Activated CD4-positive, alpha-beta T cell treated with anti-CD3 and anti-CD28 coated beads, Interleukin-2, amount 50 U/mL, for 48 hours (primary cell): ENCODE measurements around the gene PAK5.

Experiments
- DNase-seq, 2 experiments: peaks; one replicate each; pipeline ENCODE4 v3.0.0-alpha.2; 2020

PAK5 gene

DNA sequence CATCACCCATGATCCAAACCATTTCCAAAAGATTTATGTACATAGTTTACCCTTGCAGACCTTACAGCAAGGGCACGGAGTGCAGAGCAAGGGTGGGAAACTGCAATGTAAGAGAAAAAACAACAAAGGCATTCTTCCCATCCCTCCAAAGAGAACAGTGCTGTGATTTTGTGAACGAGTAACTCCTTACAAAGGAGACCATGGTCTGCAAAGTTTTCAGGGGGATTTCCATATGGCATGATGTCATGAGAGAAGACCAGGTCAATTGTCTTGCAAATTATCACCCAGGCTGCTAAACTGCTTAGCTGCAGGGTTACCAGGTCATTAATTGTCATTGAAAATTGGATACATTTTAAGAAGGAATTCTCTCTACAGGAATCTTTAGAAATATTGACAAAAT, 266.2 kb downstream of the PAK5 start:
- DNase-seq = no peak

DNA sequence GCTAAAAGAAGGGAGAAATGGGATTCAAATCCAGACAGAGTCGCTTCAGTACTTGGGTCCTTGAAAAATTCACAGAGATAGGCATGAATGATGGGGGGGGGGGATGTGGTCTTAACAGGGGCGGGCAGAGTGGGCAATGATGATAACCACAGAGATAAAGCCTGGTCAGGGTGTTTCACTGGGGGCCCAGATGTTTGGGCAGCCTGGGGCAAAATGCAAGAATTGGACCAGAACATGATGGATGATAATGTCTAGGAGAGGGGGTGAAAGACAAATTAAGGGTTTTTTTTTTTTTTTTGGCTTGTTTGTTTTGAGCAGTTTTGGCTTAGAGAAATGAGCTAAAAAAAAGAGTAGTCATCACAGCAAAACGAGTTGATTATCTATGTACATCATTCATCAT, 267.1 kb downstream of the PAK5 start:
- no peak for DNase-seq

DNA sequence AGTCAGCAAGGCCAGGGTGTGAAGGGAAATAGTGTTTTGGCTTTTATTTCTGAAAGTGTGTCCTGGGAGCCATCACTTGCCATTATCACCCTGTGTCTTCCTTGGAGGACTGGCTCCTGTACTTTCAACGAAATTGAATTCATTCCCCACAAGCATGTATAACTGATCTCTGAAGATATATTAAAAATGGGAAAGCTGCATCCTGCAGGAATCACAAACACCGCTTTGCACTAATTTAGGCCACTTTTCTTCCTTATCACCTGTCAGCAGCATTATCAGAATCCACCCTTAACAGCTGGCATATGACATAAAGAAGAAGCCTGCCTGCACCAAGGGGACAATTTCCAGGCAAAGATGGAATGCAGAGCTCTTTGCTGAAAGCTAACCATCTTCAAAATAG, 268.3 kb downstream of the PAK5 start:
- no peak for DNase-seq

GRCh38 chr20:9566977-9567376, 271.9 kb downstream of the PAK5 start:
- DNase-seq = no peak

DNA sequence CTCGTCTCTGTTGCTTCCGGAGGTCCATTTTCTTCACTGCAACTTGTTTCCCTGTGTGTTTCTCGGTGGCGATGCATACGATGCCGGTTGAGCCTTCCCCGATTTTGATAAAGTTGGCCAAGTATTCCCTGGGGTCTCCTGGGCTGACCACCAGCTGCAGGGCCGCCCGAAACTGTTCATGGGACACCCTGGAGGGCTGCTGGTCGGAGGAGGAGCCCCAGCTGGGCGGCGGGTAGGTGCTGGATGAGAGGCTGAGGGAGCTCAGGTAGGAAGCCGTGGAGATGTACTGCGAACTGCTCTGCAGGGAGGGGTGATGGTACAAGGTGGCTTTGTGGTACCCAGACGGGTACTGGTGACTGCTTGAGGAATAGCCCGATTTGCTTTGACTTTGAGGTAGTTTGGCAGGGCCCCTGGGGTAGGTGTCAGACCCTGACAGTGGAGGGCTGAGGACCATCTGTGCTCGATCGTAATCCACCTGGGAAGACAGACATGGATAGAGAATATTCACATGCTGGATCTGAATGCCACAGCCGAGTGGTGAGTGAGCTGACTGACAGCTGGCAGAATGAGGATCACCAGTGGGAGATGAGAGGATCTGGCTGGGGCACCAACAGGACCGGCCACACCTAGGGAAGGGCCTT, 272.8 kb downstream of the PAK5 start:
- no peak for DNase-seq

- DNase-seq = no peak
These were observed 281.5 kb downstream of the PAK5 start for GRCh38 chr20:9557411-9557810.

- no peak for DNase-seq
These were observed 283.1 kb downstream of the PAK5 start for GRCh38 chr20:9555781-9556180.

DNA sequence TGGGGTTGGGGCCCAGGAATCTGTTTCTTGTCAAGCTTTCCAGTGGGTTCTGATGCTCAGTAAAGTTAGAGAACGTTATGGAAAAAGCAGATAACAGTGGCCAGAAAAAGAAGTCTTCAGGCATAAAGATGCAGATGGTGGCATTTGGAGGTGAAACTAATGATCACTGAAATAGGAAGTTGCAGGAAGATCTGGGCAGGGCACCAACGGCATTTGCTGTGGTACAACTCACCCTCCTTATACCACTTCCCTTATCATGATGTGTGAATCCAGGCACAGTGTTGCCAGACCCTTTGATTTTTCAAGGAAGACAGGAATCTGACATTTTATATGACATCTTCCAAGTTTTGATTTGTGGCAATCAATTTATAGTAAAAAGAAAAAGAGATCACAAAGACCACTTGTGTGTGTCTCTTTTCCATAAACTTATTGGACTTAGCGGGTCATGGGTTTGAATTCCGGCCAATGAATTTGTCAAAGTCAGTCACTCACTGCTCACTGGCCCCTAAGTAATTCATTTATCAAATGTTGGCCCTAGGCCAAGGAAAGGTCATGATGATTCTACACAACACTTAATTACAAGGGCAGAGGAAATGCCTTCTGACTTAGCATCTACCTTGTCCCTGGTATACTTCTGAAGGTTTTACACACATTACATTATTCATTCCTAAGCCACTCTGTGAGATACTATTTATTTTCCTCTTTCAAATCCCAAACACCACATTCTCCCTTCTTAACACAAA, 286.9 kb downstream of the PAK5 start:
- no peak for DNase-seq

GRCh38 chr20:9550871-9551270, 288.0 kb downstream of the PAK5 start:
- no peak for DNase-seq

DNA sequence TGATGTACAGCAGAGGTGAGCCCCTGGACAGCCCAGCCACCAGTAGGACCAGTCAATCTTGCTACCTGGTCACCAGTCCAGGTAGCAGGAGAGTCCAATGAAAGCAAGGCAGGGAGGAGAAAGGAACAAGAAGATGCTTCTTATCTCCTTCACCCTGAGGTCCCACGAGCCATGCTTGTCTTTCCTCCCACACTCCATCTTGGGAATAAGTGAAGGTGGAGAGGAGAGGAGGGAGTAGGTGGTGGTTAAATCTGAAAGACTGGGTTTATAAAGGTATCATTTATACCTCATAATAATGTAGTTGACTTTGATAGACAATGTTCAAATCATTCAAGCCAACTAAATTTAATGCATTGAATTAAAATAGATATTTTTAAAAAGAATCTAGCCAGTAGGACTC, 288.6 kb downstream of the PAK5 start:
- no peak for DNase-seq

- DNase-seq = no peak
These were observed 295.7 kb downstream of the PAK5 start for GRCh38 chr20:9543214-9543613.

- DNase-seq = no peak
These were observed 303.4 kb downstream of the PAK5 start for GRCh38 chr20:9535449-9535848.

DNA sequence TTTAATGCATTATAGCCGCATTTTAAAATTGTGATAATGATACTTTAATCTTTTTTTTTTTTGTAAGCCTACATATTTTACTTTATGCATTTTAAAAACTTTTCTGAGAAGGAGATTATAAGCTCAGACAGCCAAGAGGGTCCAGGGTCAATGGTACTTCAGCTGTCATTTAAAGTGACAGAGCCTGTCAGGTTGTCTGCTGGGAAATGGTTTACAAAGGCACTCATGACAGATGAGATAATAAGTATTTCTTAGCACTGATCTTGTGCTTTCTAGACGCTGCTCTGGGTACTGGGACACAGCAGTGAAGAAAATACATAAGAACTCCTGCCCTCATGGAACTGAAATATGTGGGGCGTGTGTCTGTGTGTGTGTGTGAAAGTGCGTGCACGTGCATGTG, 304.9 kb downstream of the PAK5 start:
- DNase-seq = no peak

- no peak for DNase-seq
These were observed 306.6 kb downstream of the PAK5 start for GRCh38 chr20:9532069-9532838.

DNA sequence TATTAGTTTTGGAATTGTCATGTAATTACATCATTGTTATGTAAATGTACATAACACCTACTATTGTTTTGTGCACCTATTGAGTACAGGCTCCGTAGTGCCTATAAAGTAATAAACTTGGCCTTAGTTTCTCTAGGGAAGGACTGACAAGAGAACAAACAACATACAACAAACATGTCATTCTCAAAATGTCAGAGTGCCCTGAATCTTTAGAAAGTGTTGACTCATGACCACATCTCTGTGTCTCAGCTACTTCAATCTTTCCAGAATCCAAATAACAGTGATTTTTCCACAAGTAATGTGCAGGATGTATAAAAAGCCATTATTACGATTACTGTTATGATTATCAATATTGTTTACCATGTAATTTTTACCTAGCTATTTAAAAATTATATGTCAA, 307.3 kb downstream of the PAK5 start:
- no peak for DNase-seq

DNA sequence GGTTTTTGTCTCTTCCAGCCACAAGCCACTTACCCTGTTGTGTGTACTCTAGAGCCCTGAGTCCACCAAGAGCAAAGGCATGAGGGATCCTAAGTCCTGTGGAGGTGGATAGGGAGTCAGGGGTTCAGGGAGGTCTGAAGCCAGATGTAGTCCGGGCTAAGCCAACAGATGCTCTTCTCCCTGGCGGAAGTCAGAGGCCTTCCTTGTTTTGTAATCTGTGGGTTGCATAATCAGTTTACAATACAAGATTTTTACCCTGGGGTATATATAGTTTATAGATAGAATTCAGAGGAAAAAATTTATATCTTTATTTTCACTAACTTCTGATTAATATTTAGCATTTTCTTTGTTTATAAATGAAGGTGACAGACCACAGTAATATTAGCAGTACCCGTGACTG, 315.2 kb downstream of the PAK5 start:
- DNase-seq = no peak

- no peak for DNase-seq
These were observed 318.8 kb downstream of the PAK5 start for GRCh38 chr20:9520086-9520485.

DNA sequence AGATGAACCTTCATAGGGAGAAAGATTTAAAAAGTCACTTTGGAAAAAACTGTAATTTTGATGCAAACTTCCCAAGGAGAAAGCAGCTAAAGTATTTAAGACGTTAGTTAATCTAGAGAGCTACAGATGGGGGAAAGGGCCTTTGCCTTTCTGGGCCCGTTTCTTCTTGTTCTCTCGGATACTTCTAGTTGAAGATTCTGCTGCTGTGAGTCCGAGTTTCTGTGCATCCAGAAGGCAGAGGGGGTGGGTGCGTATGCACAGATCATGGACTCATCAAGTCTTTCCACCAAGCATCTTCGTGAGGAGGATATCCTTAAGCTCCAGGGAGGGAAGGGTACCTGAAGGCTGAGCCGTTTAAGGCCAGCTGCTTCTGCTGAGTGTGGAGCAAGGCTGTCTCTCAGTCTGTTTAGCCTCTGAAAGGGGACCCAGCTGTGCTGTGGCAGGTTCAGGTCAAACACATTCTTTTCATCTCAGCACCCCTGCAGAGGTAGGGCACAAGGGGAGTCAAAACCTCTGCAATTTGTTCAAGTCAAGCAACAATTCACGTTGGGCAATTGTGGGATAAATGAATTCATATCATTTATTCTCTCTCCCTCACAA, 320.2 kb downstream of the PAK5 start:
- DNase-seq = no peak

DNA sequence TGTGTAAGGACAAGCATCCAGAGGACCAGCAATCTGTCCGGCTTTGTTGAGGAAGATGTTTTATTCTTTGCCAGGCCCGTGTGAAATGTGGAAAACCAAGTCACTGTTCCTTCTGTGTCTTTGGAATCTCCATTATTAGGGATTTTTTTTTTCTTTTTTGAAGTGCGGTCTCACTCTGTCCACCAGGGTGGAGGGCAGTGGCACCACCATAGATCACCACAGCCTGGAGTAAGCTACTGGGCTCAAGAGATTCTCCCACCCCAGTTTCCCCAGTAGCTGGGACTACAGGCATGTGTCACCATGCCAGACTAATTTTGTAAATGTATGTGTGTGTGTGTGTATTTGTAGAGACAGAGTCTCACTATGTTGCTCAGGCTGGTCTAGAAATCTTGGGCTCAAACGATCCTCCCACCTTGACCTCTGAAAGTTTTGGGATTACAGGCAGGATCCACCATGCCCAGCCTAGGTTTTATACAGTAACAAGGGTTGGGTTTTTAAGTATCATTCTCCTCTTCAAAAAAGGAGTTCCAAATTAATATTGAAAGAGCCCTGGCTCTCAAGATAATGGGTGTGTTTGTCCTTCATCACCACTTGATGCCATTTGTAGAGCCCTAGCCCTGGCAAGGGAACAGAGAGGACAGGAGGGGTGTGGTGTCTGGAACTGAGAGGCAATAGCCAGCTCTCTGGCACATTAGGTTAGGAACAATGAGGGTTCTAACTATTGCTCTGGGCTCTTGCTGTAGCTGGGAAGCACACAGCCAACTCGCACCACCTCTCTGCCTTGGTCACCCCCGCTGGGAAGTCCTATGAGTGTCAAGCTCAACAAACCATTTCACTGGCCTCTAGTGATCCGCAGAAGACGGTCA, 321.3 kb downstream of the PAK5 start:
- no peak for DNase-seq

GRCh38 chr20:9516234-9516871, 322.5 kb downstream of the PAK5 start:
- DNase-seq = no peak

DNA sequence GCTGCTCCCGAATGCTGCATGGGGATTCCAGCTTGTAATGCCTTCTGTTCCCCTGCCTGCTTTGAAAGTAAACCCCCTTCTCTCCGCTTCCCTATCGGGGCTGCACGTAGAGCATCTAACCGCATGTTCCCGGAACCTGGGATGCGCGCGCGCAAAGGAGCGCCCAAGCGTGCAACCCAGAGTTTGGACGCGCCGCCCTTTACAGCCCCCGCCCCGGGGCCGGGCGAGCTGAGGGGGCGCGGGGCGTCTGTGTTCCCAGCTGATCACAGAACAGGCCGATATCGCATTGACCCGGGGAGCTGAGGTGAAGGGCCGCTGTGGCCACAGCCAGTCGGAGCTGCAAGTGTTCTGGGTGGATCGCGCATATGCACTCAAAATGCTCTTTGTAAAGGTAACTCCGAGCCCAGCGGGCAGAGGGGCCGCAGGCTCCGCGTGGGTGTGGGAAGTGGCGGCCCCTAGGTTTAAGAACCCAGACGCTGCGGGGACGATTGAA, 323.1 kb downstream of the PAK5 start:
- no peak for DNase-seq

DNA sequence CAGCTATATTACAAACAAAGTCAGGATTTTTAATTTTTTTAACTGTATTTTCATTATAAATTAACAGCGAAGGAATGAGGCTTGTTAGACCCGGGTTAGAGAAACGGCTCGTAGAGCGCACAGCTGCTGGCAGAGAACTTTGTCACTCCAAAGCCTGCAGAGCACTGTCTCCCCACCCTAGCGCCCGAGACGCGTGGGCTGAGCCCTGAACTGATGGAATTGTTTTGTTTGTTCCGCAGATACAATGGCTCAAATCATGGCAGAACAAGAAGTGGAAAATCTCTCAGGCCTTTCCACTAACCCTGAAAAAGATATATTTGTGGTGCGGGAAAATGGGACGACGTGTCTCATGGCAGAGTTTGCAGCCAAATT, 323.7 kb downstream of the PAK5 start:
- DNase-seq = no peak
